HG02571 (cell line): ENCODE measurements around the gene MED15.

ENCODE experiments used
- ATAC-seq: cut with Tn5 transposase; IDR thresholded peaks from one replicate; pipeline ENCODE4 v1.9.1; 2021; ENCODE audit warnings: mild to moderate bottlenecking, moderate library complexity; ENCODE audit not compliant: unreplicated experiment

MED15 gene

DNA sequence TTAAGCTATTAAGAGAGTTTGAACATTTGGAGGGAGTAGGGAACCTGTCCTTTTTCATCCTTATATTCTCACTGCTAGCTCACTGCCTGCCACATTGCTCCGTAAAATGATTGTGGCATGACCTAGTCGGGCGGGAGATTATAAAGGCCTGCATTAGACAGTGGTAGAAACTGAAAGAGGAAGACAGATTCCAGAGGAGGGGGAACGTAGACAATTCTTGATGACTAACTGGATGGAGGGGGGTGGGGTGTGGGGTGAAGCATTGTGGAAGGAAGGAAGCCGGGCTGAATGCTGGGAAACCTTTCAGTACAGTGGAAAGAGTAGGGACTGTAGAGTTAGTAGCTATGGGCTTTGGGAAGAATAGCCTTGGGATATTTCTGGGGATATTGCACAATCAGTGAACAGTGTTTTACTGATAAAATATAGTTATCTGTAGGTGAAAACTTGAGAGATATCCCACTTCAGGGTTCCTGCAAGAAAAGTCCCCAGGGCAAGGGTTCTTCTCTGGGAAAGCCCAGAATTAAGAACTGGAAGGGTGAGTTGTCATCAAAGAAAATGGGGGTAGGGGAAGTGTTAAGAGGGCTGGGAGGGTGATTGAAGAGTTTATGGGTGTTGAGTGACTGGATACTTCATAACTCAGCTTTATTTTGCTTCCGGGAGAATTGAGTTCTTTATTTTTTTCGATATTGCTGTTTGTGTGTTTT lies 2.1 kb downstream of the MED15 start:
- no peak for ATAC-seq

GRCh38 chr22:20510811-20511577 lies 3.6 kb downstream of the MED15 start:
- ATAC-seq = no peak

DNA sequence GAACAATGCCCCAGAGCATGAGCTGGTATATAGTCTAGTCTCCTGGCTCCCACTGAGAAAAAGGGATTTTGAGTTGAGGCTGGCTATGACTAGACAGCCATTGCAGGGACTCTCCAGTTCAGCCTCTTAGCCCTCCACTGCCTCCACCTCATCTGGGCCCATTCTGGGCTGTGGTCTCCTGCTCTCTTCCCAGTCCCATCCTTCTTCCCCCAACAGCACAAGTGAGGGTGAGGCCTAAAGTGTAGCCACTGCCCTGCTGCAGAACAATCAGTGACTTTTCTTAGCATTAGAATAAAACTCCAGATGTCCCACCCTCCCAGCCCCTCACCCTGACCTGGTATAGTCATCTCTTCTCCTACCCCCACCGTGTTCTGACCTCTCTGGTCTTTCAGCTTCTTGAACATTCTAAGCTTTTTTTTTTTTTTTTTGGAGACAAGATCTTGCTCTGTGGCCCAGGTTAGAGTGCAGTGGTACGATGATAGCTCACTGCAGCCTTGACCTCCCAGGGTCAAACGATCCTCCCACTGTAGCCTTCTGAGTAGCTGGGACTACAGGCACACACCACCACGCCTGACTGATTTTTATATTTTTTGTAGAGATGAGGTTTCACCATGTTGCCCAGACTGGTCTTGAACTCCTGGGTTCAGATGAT lies 4.3 kb downstream of the MED15 start:
- no peak for ATAC-seq

GRCh38 chr22:20514658-20515406 lies 7.4 kb downstream of the MED15 start:
- ATAC-seq = no peak

DNA sequence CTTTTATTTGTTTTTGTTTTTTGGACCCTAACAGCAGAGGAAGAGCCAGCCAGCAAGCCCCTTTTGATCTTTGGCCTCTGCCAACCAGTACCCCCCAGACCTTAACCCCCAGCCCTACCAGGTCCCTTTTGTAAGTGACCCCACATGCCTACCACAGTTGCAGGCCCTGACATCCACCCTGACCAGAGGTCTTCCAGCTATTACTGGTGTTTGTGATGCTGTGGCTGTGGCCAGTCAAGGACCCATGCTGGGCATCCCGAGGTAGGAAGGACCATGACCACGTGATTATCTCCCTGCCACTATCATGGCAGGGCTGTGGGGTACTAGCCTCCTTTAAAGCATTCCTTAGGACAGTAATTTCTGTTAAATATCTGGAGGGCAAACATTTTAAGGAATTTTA lies 9.0 kb downstream of the MED15 start:
- ATAC-seq = no peak

DNA sequence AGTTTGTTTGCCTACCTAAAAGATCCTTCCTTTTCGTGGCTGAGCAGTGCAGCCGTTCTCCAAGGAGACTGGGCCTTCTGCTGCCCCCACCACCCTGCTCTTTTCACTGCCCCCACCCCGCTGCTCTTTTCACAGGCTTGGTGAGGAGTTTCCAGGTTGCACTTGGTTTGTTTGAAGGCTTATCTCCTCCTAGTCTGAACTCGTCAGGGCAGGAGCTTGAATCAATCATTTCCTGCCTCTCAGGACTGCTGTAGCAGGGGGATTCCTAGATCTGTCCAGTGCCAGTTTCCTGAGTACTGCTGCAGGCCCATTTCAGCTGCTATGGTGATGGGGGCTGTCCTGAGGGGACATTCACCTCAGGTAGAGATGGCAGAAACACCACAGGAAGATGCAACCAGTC lies 10.0 kb downstream of the MED15 start:
- ATAC-seq = no peak

- ATAC-seq = no peak
Observed at GRCh38 chr22:20517841-20518592, 10.6 kb downstream of the MED15 start.

DNA sequence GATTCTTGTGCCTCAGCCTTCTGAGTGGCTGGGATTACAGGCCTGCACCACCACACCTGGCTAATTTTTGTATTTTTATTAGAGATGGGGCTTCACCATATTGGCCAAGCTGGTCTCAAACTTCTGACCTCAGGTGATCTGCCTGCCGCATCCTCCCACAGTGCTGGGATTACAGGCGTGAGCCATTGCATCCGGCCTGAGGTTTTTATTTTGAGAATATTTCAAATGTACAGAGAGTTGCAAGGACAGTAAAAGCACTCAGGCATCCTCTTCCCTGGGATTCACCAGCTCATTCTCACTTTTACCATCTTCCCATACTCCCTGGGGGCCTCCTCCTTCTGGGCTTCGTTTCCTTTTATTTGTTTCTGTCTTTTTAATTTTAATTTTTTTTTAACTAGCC lies 12.1 kb downstream of the MED15 start:
- no peak for ATAC-seq

- no peak for ATAC-seq
Observed at GRCh38 chr22:20520093-20520511, 12.7 kb downstream of the MED15 start.

DNA sequence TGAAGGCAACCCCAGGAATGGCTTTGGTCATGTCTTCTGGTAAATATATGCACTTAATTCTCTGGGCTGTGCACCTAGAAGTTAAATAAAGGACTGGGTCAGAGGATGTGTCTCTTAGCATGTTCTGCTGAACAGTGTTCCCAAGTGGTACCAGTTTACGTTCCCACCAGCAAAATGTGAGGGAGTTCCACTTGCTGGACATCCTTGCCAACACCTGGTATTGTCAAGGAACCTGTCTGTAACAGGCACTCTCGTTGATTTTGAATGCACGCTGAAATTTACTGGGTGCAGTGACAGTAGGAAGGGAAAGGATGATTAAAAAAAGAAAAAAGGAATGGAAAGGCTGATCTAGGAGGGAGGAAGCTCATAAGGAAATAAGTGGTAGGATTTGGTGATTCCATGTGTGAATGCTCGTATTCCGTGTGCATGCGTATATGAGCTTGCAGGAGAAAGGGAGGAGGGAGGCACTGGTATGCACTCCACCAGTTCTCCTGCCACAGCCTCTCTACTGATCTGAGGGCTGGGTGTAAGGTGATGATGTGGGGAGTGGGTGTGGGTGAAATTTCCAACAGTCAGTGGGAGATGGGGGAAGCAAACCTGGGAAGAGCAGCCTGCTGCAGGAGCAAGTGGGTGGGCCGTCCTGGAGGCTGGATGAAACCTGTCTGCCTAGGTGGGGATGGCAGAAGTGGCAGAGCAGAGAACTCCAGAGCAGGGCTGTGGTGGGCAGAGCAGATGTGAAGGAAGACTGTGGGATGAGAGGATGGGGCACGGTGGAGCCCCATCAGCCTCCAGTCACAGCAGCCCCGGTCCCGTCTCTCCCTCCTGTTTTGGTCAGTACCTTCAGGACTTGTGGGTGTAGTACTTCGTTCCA lies 15.0 kb downstream of the MED15 start:
- ATAC-seq = no peak

- no peak for ATAC-seq
Observed at GRCh38 chr22:20523086-20523983, 15.9 kb downstream of the MED15 start.

DNA sequence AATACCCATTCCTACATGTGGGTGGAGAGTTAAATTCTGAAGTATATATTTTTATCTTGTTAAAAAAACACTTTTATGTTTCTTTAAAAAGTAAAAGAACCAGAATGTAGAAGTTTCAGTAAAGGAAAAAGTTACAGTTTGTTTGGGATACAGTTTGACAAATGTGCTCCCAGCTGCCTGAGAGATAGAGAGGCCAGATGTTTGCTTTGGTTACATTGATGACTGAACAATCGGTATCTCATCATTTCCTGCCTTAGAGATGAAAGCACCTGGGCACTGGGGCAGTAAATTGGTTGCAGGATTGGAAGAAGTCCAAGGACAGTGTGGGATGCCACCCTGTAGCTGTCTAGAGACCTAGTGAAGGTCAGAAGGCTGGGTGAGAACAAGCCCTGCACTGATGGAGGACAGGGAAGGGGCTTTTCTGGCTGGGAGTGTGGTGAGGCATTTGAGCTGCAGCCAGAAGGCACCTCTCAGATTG lies 16.6 kb downstream of the MED15 start:
- ATAC-seq = no peak

DNA sequence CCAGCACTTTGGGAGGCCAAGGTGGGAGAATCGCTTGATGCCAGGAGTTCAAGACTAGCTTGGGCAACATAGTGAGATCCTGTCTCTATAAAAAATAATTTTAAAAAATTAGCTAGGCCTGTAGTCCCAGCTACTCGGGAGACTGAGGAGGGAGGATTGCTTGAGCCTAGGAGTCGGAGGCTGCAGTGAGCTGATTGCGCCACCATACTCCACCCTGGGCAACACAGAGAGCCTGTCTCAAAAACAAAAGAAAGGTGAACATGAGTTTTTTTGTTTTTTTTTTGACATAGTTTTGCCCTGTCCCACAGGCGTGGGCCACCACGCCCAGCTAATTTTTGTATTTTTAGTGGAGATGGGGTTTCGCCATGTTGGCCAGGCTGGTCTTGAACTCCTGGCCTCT lies 17.6 kb downstream of the MED15 start:
- ATAC-seq = no peak

- ATAC-seq = no peak
Observed at GRCh38 chr22:20526305-20526627, 18.9 kb downstream of the MED15 start.

DNA sequence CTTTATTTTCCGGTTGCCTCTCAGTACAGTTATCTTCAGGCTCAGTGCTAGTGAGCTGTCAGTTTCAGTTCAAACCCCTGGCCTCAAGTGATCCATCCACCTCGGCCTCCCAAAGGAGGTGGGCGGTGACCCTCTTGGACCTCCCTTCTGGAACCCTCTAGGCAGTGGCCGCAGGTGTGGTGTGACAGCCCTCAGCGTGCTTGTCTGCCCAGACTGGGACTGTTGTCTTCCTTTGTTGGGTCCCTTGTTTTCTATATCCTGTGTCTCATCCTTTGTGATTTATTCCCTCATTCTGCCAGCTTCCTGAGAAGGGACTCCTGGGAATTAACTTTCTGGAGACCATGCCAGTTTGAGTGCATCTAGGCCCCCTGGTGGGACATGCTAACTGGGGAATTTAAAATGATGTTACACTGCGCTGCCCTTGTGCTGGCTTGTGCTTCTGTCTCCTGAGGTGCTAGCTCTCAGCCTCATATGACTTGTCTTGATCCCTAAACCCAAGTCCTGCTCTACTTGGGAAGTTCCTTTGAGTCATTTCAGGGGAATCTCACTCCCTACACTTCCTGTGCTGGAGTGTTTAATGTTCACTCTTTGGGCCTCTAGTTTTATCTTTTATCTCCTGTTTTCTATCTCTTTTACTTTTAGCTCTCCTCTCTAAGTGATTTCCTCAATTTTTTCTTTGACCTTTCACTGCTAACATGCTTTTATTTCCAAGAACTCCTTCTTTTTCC lies 19.4 kb downstream of the MED15 start:
- no peak for ATAC-seq

DNA sequence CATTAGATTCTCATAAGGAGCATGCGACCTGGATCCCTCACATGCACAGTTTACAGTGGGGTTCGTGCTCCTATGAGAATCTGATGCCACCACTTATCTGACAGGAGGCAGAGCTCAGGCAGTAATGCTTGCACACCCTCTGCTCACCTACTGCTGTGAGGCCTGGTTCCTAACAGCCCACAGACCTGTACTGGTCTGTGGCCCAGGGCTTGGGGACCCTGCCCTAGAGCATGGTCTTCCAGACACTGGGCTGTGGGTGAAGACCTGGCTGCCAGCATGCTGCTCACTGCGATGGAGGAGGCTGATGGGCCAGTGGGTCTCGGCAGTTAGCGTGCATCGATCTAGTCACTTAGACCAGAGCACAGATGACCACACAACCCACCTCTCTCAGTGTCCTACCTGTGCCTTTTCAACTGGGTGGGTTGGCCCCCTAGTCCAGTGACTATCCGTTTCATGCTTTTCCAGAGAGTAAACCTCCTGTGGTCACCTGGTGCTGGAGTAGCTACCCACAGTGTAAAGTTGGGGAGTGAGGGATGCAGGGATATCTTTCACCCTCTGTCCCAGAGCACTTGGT lies 21.1 kb downstream of the MED15 start:
- ATAC-seq = no peak

DNA sequence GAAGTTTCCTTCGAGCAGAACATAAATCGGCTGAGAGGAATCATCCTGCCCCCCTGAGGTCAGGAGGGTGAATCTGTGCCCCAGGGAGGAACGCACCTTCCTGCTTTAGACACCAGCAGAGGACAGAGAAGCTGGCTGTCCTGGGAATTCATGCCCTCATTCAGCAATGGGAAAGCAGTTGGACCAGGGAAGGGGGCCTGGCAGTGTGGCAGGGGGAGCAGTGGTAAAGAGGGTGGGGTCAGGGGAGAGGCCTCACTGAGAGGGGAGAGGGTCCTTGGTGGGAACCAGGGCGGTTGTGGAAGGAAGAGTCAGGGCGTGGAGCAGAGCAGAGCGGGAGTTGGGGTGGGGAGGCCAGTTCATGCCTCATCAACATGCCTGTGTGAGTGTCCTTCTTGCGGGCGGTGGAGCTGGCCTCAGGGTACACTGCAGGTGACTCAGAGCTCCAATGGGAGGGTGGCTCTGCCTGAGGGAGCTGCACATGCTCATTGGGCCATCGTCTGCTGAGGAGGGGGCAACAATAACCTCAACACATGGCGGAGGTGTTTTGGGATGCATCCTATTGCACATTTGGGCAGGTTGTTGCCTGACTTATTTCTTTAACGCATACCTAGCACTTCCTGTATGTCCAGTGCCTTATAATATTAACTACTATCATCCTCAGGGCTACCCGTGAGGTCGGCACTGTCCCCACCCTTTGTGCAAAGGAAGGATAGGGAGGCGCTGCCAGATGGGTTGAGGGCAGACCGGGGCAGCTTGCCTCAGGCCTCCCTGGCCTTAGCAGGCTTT lies 23.2 kb downstream of the MED15 start:
- ATAC-seq = no peak
